ENCODE data around the gene SPRY1. TPM values are rescaled to one million over a fixed set of nuclear protein-coding genes. Genes with fewer than 3 reads are reported as not detected.

SPRY1 gene
- total and polyA plus RNA-seq, 9 of the 15 experiments (the other 6 are each of a cell fraction or from before 2014, with no cell fraction given), result 0.18 to 1.9 (median 0.45) TPM; not detected in 1

DNA sequence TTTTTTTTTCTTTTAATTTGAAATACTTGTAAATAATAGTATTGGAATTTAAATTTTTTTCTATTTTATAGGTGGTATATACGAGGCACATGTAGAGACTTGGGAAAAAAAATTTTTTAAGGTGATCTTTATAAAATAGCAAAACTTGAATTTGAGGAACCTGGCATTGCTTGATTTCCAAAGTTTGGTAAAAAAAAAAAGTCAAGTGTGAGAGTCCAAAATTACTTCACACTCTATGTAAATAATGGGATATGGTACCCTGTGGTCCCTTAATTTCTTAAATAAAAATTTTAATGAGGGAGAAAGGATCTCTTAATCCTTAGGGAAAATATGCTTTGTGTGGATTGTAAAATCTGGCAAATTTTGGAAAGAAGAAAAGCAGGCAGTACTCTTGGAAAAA, 19.0 kb downstream of the SPRY1 start (continued):
- no peak for TF ChIP-seq PCBP2 (IDR thresholded peaks at IDR 0.05; ENCODE audit: low read depth, low read length, poor library complexity, severe bottlenecking)

DNA sequence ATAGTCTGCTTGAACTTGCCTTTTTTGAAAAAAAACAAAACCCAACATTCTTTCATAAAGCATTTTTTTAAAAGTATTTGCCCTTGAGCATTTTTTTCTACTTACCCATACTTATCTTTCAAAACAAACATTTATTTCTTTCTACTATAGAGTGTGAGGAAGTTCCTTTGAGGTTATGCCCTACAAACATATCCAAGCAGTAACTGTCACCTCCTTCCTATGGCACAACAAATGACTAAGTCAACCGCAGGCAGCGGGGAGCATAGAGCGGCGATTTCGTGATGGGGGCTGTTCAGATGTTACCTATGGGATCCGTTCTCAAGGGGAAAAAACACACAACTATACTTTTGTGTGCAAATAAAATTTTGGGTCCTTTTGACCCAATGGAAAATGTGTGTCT, 19.4 kb downstream of the SPRY1 start:
- BruUV-seq (replicated peaks), result no TSS peak
- ATAC-seq, result peak; percentile 80
- FAIRE-seq, result peak; percentile 67
- peak overlapping the region; percentile 4; the same call in 1 of the 3 replicates for H3K27ac ChIP-seq (ENCODE audit: extremely low read depth, low read depth, low read length)
- H3K4me2 ChIP-seq (ENCODE audit: insufficient read depth, low read length), result peak overlapping the region; percentile 53
- intact Hi-C loops (cut with micrococcal nuclease) (no loop called here), in situ Hi-C loops (cut with MboI) (no loop called here)
- CTCF ChIA-PET (ENCODE audit: low intra/inter-chr PET ratio), result no interaction called here
- no peak overlapping the region for H3K4me3 ChIP-seq
- no peaks in the 10 kb centered on the region for H4K20me1 ChIP-seq (replicated peaks; ENCODE audit: control insufficient read depth, insufficient read depth, low read length)
- H2AFZ ChIP-seq (ENCODE audit: low read depth, low read length), result peak overlapping the region; percentile 80
- WGBS (ENCODE audit: insufficient coverage, low coverage, missing lambda C conversion rate), result 16% methylated on average over 6 of the region's 6 CpGs
- H3K79me2 ChIP-seq (ENCODE audit: control insufficient read depth, insufficient read depth, low read length), result no peaks in the 10 kb centered on the region
- no peaks in the 10 kb centered on the region for H3K9me1 ChIP-seq (ENCODE audit: control insufficient read depth, insufficient read depth, low read length)
- no peaks in the 10 kb centered on the region for H3K36me3 ChIP-seq (ENCODE audit: control insufficient read depth, insufficient read depth, low read length)
- no peaks in the 10 kb centered on the region for H3K27me3 ChIP-seq (ENCODE audit: control insufficient read depth in 2 of 2, insufficient read depth in 2 of 2, low read length in 2 of 2)
- H3K9ac ChIP-seq (ENCODE audit: insufficient read depth in 1 of 2, low read depth in 2 of 2, low read length in 2 of 2), result 0 out of 4 replicates have a peak overlapping the region, but pooled peaks of 1 of the 2 experiments have one; percentile 8
- H3K4me1 ChIP-seq (replicated peaks in 1 of 2; ENCODE audit: control insufficient read depth in 2 of 2, insufficient read depth in 2 of 2, low read length in 2 of 2), result peaks cover 0 to 10% of the 10 kb centered on the region in 2 experiments; a peak in 2 of 5 replicates
- peaks cover 3% of the 10 kb centered on the region; the same call in 1 of the 2 replicates for H3K9me3 ChIP-seq (replicated peaks; ENCODE audit: control insufficient read depth, insufficient read depth, low read depth, low read length)
- DNase-seq (ENCODE audit: extremely low read depth in 1 of 4, low spot score in 3 of 4), result peak in 3 of 4 experiments; percentile 15 to 41 (median 37)
- POLR2A ChIA-PET, result no interaction called here
- TF ChIP-seq SAFB (IDR thresholded peaks at IDR 0.05; ENCODE audit: borderline replicate concordance, low read depth, low read length) (no peak), NFYB (IDR thresholded peaks at IDR 0.05; ENCODE audit: extremely low read depth, insufficient read length) (no peak), STAT5B (CRISPR knock-in tag; IDR thresholded peaks at IDR 0.05) (no peak), MEIS2 (IDR thresholded peaks at IDR 0.05; ENCODE audit: partially characterized antibody) (peak; percentile 14), DIDO1 (tag; IDR thresholded peaks at IDR 0.05; ENCODE audit: low read depth) (no peak), TEAD4 (IDR thresholded peaks at IDR 0.05; ENCODE audit: low read length) (peak; percentile 32; the same call in 1 of the 2 replicates), TEAD4 (CRISPR knock-in tag; IDR thresholded peaks at IDR 0.05; ENCODE audit: borderline replicate concordance) (no peak), RNF2 (IDR thresholded peaks at IDR 0.05) (peak; percentile 25; the same call in 1 of the 2 replicates), CBFB (CRISPR knock-in tag; IDR thresholded peaks at IDR 0.05) (no peak), FOSL1 (tag; conservative IDR thresholded peaks at IDR 0.05) (peak; percentile 64), SPI1 (IDR thresholded peaks at IDR 0.05; ENCODE audit: borderline replicate concordance, low read depth, low read length) (peak; percentile 42; the same call in 1 of the 2 replicates), PURB (CRISPR knock-in tag; IDR thresholded peaks at IDR 0.05; ENCODE audit: low read depth) (no peak), ZNF511 (CRISPR knock-in tag; IDR thresholded peaks at IDR 0.05) (no peak), MEF2A (IDR thresholded peaks at IDR 0.05; ENCODE audit: control insufficient read depth, low read depth, low read length) (no peak), SUPT5H (IDR thresholded peaks at IDR 0.05) (no peak), ELK1 (CRISPR knock-in tag; IDR thresholded peaks at IDR 0.05) (no peak), CREM (IDR thresholded peaks at IDR 0.05; ENCODE audit: low read depth) (peak; percentile 20; the same call in 1 of the 2 replicates), SIN3A (IDR thresholded peaks at IDR 0.05; ENCODE audit: borderline replicate concordance in 2 of 2, control insufficient read depth in 1 of 2, low read depth in 2 of 2, low read length in 2 of 2) (no peak), KDM5B (IDR thresholded peaks at IDR 0.05; ENCODE audit: insufficient replicate concordance, low read depth, low read length) (no peak)

Data from K562 (cell line).